Upper lobe of left lung (tissue), 4 donors: Measurements from ENCODE around the gene TGDS.

Experiments
- CTCF ChIP-seq, 6 experiments: fragments of 450-650 bp in 4 of 6; fragments of 200-600 bp in 2 of 6; sonication (generic) in 2 of 6; IDR thresholded peaks; one replicate each; pipeline ENCODE4 v1.5.1; 2016 to 2019; ENCODE audit warnings: antibody characterized with exemption in 6 of 6
- EP300 ChIP-seq, 4 donors: sonication (generic); formaldehyde crosslinking; IDR thresholded peaks; one replicate each; pipeline ENCODE4 v1.5.1; 2017; ENCODE audit warnings: antibody characterized with exemption in 4 of 4, control low read depth in 2 of 4
- POLR2A ChIP-seq, 4 donors: fragments of 450-650 bp; IDR thresholded peaks; one replicate each; pipeline ENCODE4 v1.5.1; 2016 to 2017; ENCODE audit warnings: antibody characterized with exemption in 4 of 4, mild to moderate bottlenecking in 2 of 4
- POLR2AphosphoS5 ChIP-seq, 2 donors: sonication (generic); formaldehyde crosslinking; IDR thresholded peaks; one replicate each; pipeline ENCODE4 v1.5.1; 2017; ENCODE audit warnings: antibody characterized with exemption in 2 of 2

- TF ChIP-seq CTCF (IDR thresholded peaks at IDR 0.05) (no peak), POLR2AphosphoS5 (IDR thresholded peaks at IDR 0.05) (no peak), POLR2A (IDR thresholded peaks at IDR 0.05) (no peak), EP300 (IDR thresholded peaks at IDR 0.05) (no peak)
These were observed 27.4 kb upstream of the TGDS start for GRCh38 chr13:94623316-94623715.
